Renal cortical epithelial cell (primary cell): ENCODE data around the gene TAAR8. TPM values are rescaled to one million over a fixed set of nuclear protein-coding genes. Genes with fewer than 3 reads are reported as not detected.
"Not testable (repeated sequence)": the region's sequence is repeated elsewhere in the genome, so short reads cannot be mapped to it uniquely, and the experiment has no call there.

ENCODE experiments used
- DNase-seq: peaks from one replicate; pipeline ENCODE4 v3.0.0-alpha.2; 2011; ENCODE audit warnings: low read depth
- total RNA-seq: library from RNA; depleted of rRNA; stranded (reverse); fragments of >200 nt; gene quantifications from 2 replicates; pipeline ENCODE4 v1.2.3, GENCODE V29; 2014

TAAR8 gene
- total RNA-seq, 1 donor from 2014 or later: not detected

DNA sequence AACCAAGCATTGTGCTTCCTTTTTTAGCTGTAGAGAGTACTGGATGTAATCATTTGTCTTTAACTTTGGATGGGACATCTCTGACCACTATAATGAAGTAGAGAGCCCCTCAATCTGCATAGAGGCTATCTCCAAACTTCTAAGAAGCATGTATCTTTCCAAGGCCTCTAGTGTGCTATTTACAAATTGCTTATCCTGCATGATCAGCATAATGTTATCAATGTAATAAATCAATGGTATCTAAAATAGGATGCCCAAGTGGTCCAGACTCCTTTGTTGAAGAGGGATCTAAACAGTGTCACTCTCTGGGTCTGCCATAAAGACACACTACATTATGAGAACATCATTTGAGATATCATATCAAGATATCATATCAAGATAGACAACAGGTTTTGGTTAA lies 7.6 kb upstream of the TAAR8 start:
- no peak for DNase-seq

DNA sequence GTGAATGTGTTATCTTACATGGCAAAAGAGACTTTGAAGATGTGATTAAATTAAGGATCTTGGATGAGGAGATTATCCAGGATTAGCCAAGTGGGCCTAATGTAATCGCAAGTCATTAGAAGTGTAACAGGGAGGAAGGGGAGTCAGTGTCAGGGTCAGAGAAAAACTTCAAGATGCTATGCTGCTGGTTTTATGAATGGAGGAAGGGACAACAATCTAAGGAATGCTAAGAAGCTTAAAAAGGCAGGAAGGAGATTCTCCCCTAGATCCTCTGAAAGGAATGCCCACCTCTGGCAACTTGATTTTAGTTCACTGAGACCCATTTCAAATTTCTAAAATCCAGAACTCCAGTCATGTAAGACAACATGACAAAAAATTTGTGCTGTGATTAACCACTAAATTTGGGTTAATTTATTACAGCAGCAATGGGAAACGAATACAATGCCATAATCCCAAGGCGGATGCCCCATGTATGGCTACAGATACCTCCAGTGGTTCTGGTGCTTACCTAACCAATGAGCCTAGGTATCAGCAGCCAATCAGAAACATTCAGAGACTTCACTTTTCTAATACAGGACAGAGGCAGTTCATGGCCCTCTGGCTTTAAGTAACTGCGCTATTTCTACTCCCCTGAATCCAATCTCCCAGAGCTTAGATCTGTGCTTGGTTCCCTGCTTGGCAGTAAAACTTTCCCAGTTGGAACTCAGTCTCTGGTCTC lies 3.6 kb upstream of the TAAR8 start:
- no peak for DNase-seq

DNA sequence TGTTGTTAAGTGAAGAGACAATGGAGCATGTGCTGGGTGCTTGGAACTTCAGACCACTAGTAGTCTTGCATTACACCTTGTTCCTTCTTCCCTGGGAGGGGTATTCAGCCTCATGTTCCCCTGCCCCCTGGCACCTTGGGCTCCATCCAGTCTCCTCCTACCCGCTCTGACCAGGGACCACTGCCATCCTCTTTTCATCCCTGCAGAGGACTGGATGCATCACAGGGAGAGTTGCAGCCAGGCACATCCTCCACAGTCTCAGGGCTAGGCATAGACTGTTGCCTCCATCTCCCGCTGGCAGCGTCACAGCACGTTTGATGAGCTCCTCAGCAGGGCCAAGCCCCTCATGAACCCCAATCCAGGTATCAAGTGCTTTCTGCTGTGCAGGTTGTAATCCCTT lies 1.3 kb upstream of the TAAR8 start:
- no peak for DNase-seq

DNA sequence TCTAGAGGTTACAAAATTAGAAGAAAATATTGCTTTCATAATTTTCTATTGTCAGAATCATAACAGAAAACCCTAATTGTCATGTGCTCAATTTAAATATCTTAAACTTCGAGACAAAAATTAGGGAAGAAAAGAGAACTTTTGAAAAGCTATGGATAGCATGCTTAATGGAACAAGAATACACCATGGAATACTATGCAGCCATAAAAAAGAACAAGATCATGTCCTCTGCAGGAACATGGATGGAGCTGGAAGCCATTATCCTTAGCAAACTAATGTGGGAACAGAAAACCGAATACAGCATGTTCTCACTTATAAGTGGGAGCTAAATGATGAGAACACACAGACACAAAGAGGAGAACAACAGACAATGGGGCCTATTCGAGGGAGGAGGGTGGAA lies 7.6 kb downstream of the TAAR8 start:
- DNase-seq: not testable (repeated sequence)

DNA sequence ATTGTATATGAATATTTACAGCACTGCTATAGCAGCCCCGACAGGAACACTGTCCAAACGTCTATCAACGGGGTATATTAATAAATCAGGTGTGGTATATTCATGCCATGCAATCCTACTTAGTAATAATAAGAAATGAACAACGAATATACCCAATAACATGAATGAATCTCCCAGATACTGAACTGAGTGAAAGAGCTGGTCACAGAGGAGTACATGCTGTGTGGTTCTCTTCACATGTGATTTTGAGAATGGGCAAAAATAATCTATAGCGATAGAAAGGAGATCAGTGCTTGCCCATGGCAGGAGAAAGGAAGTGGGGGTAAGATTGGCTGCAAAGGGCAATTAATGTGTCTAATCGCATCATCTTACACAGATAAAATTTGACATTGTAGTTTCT lies 13.9 kb downstream of the TAAR8 start:
- no peak for DNase-seq

DNA sequence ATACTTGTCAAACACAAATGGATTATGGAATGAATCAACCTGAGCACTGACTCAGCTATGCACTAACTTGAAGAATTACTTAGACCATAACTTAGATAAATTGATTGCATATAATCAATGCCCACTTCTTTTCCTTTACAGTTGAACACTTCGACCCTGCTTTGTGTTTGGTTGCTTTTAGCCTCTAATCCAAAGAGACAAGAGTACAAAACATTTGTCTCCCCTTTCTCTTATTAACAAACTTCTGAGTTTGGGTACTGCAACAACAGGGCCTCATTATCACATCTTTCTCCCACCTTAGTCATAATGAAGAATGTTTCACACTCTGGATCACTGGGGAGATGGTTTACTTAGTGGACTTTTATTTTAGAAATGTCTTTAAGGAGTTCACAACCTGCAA lies 15.1 kb downstream of the TAAR8 start:
- no peak for DNase-seq

DNA sequence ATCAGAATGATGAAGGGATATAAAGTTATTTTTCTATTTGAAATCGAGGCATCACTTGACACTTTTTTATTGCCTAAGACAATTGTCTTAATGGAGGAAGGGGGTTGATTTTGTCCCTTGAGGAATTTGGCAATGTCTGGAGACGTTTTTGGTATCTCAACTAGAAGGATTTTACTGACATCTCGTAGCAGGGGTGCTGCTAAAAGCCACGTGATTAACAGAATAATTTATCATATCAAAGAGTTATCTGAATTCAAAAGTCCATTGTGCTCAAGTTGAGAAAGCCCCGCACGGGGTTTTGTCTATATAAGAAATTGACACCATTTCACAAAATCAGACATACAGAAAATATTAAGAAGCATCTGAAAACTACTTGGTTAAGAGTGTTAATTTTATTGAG lies 16.1 kb downstream of the TAAR8 start:
- no peak for DNase-seq

DNA sequence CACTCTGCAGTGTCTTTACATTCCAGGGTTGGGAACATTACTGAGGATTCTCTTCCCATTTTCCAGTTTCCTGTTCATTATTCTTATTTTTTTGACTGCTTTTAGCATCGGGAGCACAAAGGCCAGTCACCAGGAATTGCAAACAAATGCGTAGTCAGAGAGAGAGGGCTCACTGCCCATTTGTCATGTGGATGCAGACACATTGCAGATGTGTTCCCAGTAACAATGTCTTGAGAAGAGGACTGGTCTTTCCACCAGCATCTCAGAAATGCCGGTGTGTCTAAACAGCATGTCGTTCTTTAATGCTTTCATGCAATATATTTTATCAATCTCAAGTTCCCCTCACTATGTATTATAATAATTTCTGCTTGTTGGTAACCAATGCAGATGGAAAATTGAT lies 16.7 kb downstream of the TAAR8 start:
- DNase-seq: no peak

DNA sequence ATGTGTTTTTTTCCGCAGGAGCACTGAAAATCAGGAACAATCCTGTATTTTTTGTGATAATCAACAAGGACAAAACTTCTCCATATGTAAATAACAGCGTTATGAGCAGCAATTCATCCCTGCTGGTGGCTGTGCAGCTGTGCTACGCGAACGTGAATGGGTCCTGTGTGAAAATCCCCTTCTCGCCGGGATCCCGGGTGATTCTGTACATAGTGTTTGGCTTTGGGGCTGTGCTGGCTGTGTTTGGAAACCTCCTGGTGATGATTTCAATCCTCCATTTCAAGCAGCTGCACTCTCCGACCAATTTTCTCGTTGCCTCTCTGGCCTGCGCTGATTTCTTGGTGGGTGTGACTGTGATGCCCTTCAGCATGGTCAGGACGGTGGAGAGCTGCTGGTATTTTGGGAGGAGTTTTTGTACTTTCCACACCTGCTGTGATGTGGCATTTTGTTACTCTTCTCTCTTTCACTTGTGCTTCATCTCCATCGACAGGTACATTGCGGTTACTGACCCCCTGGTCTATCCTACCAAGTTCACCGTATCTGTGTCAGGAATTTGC lies 17.8 kb downstream of the TAAR8 start, which contains the start of gene TAAR6:
Gene TAAR6, plus strand, starts transcription at position 102 of the 557 bp plus-strand sequence. Its CDS starts 0 bp downstream, at position 102.
- no peak for DNase-seq

DNA sequence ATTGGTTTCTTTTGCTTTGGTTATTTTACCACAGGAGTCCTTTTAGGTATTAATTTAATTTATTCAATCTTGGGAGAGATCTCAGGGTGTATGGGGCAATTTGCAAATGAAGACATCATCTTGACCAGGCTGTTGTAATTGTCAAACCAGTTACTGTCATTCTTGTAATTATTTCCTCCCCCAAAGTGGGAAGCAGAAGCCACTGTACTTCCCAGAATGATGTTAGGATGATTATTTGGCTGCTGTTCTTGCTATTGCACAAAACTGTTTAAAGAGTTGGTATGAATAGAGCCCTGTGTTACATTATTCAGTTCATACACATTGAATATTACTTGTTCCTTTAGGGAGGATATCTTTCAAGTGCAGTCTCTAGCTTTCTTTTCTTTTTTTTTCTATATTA lies 19.3 kb downstream of the TAAR8 start:
- DNase-seq: no peak

DNA sequence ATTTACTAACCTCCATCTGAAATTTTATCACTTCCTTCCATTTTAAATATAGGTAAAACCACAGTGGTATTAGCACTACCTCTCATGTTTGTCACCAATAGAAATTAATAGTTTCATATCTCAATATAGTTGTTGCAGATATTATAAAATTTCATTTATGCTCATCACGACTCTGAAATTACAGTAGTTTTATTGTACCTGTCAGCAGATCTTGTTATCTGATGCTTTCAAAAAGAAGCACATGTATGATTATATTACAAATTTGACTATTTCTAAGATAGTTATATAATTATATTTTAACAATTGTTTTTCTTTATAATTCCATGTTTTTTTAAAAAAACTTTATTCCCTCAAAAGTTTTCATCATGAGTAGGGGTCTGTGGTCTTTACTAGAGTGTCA lies 32.2 kb downstream of the TAAR8 start:
- no peak for DNase-seq

DNA sequence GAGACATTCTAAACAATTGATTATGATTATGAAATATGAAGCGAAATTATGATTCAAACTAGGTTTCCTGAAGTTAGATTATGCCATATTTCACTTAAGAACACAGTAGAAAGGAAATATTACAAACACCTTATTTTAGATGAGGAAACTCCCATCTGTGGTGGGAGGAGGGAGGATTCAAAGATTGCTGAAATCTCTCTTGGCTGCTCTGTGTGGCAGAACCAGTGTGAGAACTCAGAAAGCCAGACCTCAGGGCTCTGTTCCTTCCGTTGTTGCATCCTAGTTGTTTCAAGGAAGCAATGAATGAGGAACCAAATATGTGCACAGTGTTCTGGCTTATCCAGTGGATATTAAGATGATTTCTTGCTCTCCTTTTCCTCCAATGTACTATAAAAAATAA lies 35.0 kb downstream of the TAAR8 start:
- DNase-seq: no peak

DNA sequence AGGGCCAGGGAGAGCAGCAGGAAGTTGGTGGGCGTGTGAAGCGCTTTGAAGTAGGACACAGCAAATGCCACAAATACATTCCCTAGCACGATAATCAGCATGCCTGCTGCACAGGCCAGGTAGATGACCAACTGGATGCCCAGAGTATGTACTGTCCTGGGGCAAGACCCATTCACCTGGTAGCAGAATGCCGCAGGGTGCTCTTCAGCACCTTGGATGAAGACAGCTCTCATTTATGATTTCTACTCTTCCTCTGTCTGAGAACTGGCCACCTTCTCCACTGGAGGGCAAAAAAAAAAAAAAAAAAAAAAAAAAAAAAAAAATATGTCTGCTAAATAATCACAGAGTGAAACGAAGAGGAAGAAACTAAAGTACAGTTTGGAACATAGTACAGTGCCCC lies 37.0 kb downstream of the TAAR8 start, which contains the start of gene TAAR5:
Gene TAAR5, minus strand, starts transcription at position 288 of the 400 bp plus-strand sequence. Its CDS starts 55 bp downstream, at position 233.
- no peak for DNase-seq

DNA sequence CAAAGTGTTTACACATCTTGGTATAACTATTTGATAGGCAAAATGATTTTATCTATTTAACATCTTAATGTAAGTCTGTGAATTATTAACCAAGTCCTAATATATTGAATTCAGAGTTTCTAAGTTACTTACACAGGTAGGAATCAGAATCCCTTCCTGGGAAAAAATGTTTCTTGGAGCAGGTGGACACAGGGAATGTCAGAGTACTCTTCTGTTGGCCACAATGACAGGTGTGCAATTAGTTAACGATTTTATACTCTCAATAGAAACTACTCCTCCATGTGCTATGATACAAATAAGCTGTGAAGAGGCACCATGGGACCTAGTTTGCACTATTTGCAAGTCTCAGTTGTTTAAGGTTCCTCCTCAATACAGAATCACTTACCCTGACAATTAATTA lies 37.9 kb downstream of the TAAR8 start:
- no peak for DNase-seq

DNA sequence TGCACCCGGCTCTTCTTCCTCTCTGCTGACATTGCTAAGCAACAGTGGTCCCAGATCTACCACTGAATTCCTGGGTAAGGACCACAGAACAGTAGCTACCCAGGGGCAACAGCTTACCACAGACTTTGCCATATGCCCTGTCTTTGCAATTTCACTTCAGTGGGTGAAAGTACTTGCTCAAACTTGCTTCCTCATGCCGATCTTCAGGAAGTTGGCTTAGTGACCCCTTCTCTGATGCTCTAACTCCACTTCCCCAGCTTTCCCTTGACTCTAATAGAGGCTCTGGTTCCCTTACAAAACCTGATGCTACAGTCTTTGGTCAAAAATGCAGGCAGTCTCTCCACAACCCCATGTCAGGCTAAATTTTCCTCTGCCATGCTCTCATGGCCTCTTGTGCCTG lies 40.4 kb downstream of the TAAR8 start:
- no peak for DNase-seq

DNA sequence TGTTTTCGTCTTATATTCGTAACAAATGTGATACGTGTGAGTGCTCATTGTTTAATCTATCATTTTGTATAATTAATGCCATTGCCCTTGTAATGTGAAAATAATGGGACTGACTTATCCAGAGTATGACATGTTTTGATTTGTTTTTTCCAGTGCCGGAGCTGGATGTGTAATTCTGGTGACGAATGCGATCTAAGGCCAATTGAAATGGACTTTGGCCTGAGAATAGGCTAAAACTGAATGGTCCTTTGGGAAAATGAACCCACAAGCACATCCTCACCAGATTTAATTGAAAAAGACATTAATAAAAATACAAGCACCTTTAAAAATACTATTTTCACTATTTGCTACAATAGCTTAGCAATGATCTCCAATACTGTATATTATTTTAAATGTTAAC lies 43.7 kb downstream of the TAAR8 start:
- no peak for DNase-seq

DNA sequence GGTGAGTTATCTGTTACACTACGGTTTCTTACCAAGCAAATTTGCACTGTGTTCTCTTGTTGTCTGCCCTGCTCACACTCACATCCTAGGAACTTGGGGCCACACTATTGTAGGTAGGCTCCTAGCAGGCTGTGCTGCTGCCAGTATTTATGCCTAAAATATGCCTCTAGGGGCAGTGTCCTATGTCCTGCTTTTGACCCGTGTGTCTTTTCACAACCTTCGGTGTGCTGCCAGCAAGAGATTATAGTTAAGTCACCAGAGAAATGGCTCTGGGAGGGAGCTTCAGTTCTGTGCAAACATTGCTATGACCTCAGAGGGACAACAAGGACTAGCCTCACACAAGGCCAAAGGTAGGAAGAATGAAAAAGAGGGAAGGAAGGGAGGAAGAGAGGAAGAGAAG lies 46.0 kb downstream of the TAAR8 start:
- peak; percentile 11 for DNase-seq

DNA sequence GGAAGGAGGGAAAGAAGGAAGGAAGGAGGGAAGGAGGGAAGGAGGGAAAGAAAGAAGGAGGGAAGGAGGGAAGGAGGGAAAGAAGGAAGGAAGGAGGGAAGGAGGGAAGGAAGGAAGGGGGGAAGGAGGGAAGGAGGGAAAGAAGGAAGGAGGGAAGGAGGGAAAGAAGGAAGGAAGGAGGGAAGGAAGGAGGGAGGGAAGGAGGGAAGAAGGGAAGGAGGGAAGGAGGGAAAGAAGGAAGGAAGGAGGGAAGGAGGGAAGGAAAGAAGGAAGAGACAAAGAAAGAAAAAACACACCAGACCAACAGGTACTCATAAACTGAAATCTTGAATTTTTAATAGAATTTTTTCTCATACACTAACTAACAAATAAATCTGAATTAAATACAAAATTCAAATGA lies 48.4 kb downstream of the TAAR8 start:
- DNase-seq: not testable (repeated sequence)

Other genes starting within 250 kb of the TAAR8 start
- 53.5 and 145 TPM in 2 replicates for gene MOXD1, start 151.2 kb upstream of the TAAR8 start, total RNA-seq
- gene STX7, start 39.6 kb upstream of the TAAR8 start, total RNA-seq: 51.9 and 65.7 TPM in 2 replicates
- gene TAAR9, start 14.4 kb upstream of the TAAR8 start, total RNA-seq: not detected in 2 replicates
- not detected in 2 replicates for gene TAAR6, start 17.6 kb downstream of the TAAR8 start, total RNA-seq
- gene TAAR5, start 37.1 kb downstream of the TAAR8 start, total RNA-seq: not detected in 2 replicates
- gene TAAR2, start 71.6 kb downstream of the TAAR8 start, total RNA-seq: not detected in 2 replicates
- gene TAAR1, start 106.5 kb downstream of the TAAR8 start, total RNA-seq: not detected in 2 replicates
- gene VNN1, start 161.4 kb downstream of the TAAR8 start, total RNA-seq: 2.2 and 4.5 TPM in 2 replicates
- gene VNN2, start 205.2 kb downstream of the TAAR8 start, total RNA-seq: 1.5 and 6.9 TPM in 2 replicates
- 23.1 and 25.4 TPM in 2 replicates for gene SLC18B1, start 246.0 kb downstream of the TAAR8 start, total RNA-seq